Keratinocyte (primary cell): ENCODE results near the gene CCDC97. TPM values are rescaled to one million over a fixed set of nuclear protein-coding genes. Genes with fewer than 3 reads are reported as not detected.

ENCODE experiments used
- DNase-seq: peaks from one replicate; pipeline ENCODE4 v3.0.0-alpha.2; 2011; ENCODE audit warnings: low read depth, missing footprints, low spot score
- FAIRE-seq: peaks from 2 replicates; lab custom pipeline; 2011; peaks lifted over from hg19 to GRCh38; lab: Jason Lieb, UNC
- H2AFZ ChIP-seq: 2 replicates; pipeline ENCODE4 v1.6.0; 2012; ENCODE audit warnings: low read length, control low read depth, inconsistent platforms; ENCODE audit not compliant: control insufficient read depth
- H3K27ac ChIP-seq: 2 replicates; pipeline ENCODE4 v1.5.1; 2011; ENCODE audit warnings: low read length; ENCODE audit not compliant: control insufficient read depth, insufficient read depth
- H3K27me3 ChIP-seq: 3 replicates; pipeline ENCODE4 v1.6.0; 2011; ENCODE audit warnings: low read length; ENCODE audit not compliant: control insufficient read depth, insufficient read depth; ENCODE audit errors: extremely low read depth
- H3K36me3 ChIP-seq, 2 experiments: 2 replicates in 1 of 2; 3 replicates in 1 of 2; pipeline ENCODE4 v1.5.1; 2011; ENCODE audit warnings: low read length in 2 of 2, mild to moderate bottlenecking in 1 of 2; ENCODE audit not compliant: control insufficient read depth in 2 of 2, insufficient read depth in 2 of 2; ENCODE audit errors: extremely low read depth in 1 of 2
- H3K4me1 ChIP-seq: 3 replicates; pipeline ENCODE4 v1.5.1; 2011; ENCODE audit warnings: low read length; ENCODE audit not compliant: control insufficient read depth, insufficient read depth; ENCODE audit errors: extremely low read depth
- H3K4me2 ChIP-seq: 3 replicates; pipeline ENCODE4 v1.6.0; 2011; ENCODE audit warnings: low read depth, low read length; ENCODE audit not compliant: control insufficient read depth, insufficient read depth; ENCODE audit errors: extremely low read depth
- H3K4me3 ChIP-seq, 3 experiments: fragments of 200-600 bp in 1 of 3; sonication (generic) in 1 of 3; 2 replicates in 2 of 3; 3 replicates in 1 of 3; pipeline ENCODE4 v1.5.1; 2011 to 2016; ENCODE audit warnings: low read length in 3 of 3, mild to moderate bottlenecking in 3 of 3, control low read depth in 2 of 3, inconsistent platforms in 1 of 3, low read depth in 1 of 3, mixed read lengths in 1 of 3, mixed run types in 1 of 3, moderate library complexity in 1 of 3; ENCODE audit not compliant: control insufficient read depth in 2 of 3, insufficient read depth in 2 of 3; ENCODE audit errors: extremely low read depth in 1 of 3
- H3K79me2 ChIP-seq: 2 replicates; pipeline ENCODE4 v1.6.0; 2012; ENCODE audit warnings: low read length; ENCODE audit not compliant: control insufficient read depth, insufficient read depth
- H3K9ac ChIP-seq: 3 replicates; pipeline ENCODE4 v1.6.0; 2011; ENCODE audit warnings: low read length; ENCODE audit not compliant: control insufficient read depth, insufficient read depth; ENCODE audit errors: extremely low read depth
- H3K9me1 ChIP-seq: 3 replicates; pipeline ENCODE4 v1.6.0; 2011; ENCODE audit warnings: low read length; ENCODE audit not compliant: control insufficient read depth, insufficient read depth; ENCODE audit errors: extremely low read depth
- H3K9me3 ChIP-seq: 2 replicates; pipeline ENCODE4 v1.5.1; 2012; ENCODE audit warnings: low read depth, low read length; ENCODE audit not compliant: control insufficient read depth
- H4K20me1 ChIP-seq: 3 replicates; pipeline ENCODE4 v1.6.0; 2011; ENCODE audit warnings: low read length; ENCODE audit not compliant: control insufficient read depth, insufficient read depth; ENCODE audit errors: extremely low read depth
- CTCF ChIP-seq, 3 experiments: IDR thresholded peaks in 1 of 3; conservative IDR thresholded peaks in 1 of 3; optimal IDR thresholded peaks in 1 of 3; 2 replicates in 2 of 3; 3 replicates in 1 of 3; pipeline versions ENCODE3 to v1.5.1; 2011; ENCODE audit warnings: low read length in 3 of 3, mild to moderate bottlenecking in 3 of 3, moderate library complexity in 2 of 3, control low read depth in 1 of 3, inconsistent platforms in 1 of 3; ENCODE audit not compliant: insufficient read depth in 2 of 3; ENCODE audit errors: extremely low read depth in 1 of 3
- EZH2 ChIP-seq: IDR thresholded peaks from one replicate; pipeline ENCODE4 v1.6.1; 2012; ENCODE audit warnings: inconsistent platforms, mild to moderate bottlenecking, low read length, moderate library complexity
- dilution Hi-C: fragments of 300-500 bp; cut with MboI; formaldehyde crosslinking; loops from one replicate; pipeline ENCODE4 v1.7.0; 2020; ENCODE audit warnings: low sequenced_read_pairs; ENCODE audit not compliant: extremely low pct_ligation_motif_present
- polyA plus RNA-seq, 5 experiments: library from polyadenylated mRNA; depleted of rRNA in 3 of 5; stranded (reverse) in 3 of 5; stranded (forward) in 1 of 5; unstranded in 1 of 5; fragments of >200 nt; gene quantifications; 1 replicate in 1 of 5; 2 replicates in 3 of 5; 3 replicates in 1 of 5; pipeline versions ENCODE4 v1.2.1 to v1.2.3, GENCODE V29; 2011 to 2012; ENCODE audit warnings: missing spikeins in 2 of 5, low read depth in 1 of 5, low replicate concordance in 1 of 5

The CCDC97 gene
- polyA plus RNA-seq, 1 donor (not counting 4 experiments of a cell fraction or from before 2014, with no cell fraction given): 6.8 TPM

GRCh38 chr19:41311072-41311471 is 1.1 kb downstream of the CCDC97 start:
- Histone ChIP-seq H3K9me1 (no peaks in the 10 kb centered on the region), H3K9me3 (no peaks in the 10 kb centered on the region), H3K27me3 (no peaks in the 10 kb centered on the region), H3K36me3 (peaks cover 17 to 18% of the 10 kb centered on the region in 2 experiments), H3K4me1 (peaks cover 24% of the 10 kb centered on the region), H4K20me1 (no peaks in the 10 kb centered on the region), H2AFZ (no peak overlapping the region), H3K9ac (peak overlapping the region; percentile 95), H3K79me2 (peaks cover 30% of the 10 kb centered on the region), H3K4me2 (peak overlapping the region; percentile 99), H3K4me3 (peak overlapping the region; percentile 79 to 95 (median 89)), H3K27ac (peak overlapping the region; percentile 97)
- DNase-seq (no peak), FAIRE-seq (no peak)
- TF ChIP-seq CTCF (optimal IDR thresholded peaks at IDR 0.05 in 1 of 3, IDR thresholded peaks at IDR 0.05 in 1 of 3, conservative IDR thresholded peaks at IDR 0.05 in 1 of 3; ENCODE audit: extremely low read depth in 1 of 3, insufficient read depth in 2 of 3, low read length in 3 of 3) (no peak), EZH2 (no peak)
- dilution Hi-C loops: no loop called here

- TF ChIP-seq EZH2 (no peak), CTCF (optimal IDR thresholded peaks at IDR 0.05 in 1 of 3, IDR thresholded peaks at IDR 0.05 in 1 of 3, conservative IDR thresholded peaks at IDR 0.05 in 1 of 3; ENCODE audit: extremely low read depth in 1 of 3, insufficient read depth in 2 of 3, low read length in 3 of 3) (no peak)
- Histone ChIP-seq H3K36me3 (peaks cover 18% of the 10 kb centered on the region in 2 experiments), H2AFZ (no peak overlapping the region), H3K9me3 (no peaks in the 10 kb centered on the region), H3K9ac (peak overlapping the region; percentile 95), H4K20me1 (no peaks in the 10 kb centered on the region), H3K9me1 (no peaks in the 10 kb centered on the region), H3K79me2 (peaks cover 30% of the 10 kb centered on the region), H3K27me3 (no peaks in the 10 kb centered on the region), H3K4me1 (peaks cover 24% of the 10 kb centered on the region), H3K27ac (no peak overlapping the region), H3K4me2 (peak overlapping the region; percentile 99), H3K4me3 (peak overlapping the region in 1 of 3 experiments; percentile 89)
- FAIRE-seq (no peak), DNase-seq (no peak)
- dilution Hi-C loops: no loop called here
Observed at GRCh38 chr19:41311613-41312012, 1.6 kb downstream of the CCDC97 start.
